ENCODE measurements around the gene FLCN. TPM values are rescaled to one million over a fixed set of nuclear protein-coding genes. Genes with fewer than 3 reads are reported as not detected.

The FLCN gene
- total and polyA plus RNA-seq, 2 donors (not counting 3 experiments of a cell fraction or from before 2014, with no cell fraction given) = 38.8 to 68.9 TPM

GRCh38 chr17:17182598-17183136 lies 54.3 kb downstream of the FLCN start:
- no peak for DNase-seq (ENCODE audit: low read depth, low spot score)
- Histone ChIP-seq H3K36me3 (ENCODE audit: control insufficient read depth in 2 of 2, extremely low read depth in 1 of 2, insufficient read depth in 2 of 2, low read length in 2 of 2) (peaks cover 14 to 34% of the 10 kb centered on the region in 2 experiments), H3K9me3 (replicated peaks; ENCODE audit: control insufficient read depth, insufficient read depth, low read length) (no peaks in the 10 kb centered on the region), H3K4me3 (replicated peaks in 1 of 3; ENCODE audit: insufficient read depth in 1 of 3, low read depth in 1 of 3, low read length in 3 of 3) (no peak overlapping the region), H3K27ac (ENCODE audit: insufficient read depth, low read depth, low read length) (no peak overlapping the region), H3K4me1 (ENCODE audit: control insufficient read depth, extremely low read depth, insufficient read depth, low read length) (peaks cover 26% of the 10 kb centered on the region), H3K9ac (replicated peaks; ENCODE audit: extremely low read depth, insufficient read depth, low read length) (no peak overlapping the region), H3K4me2 (ENCODE audit: insufficient read depth, low read length) (no peak overlapping the region), H3K9me1 (replicated peaks; ENCODE audit: control insufficient read depth, extremely low read depth, insufficient read depth, low read length) (no peaks in the 10 kb centered on the region), H3K27me3 (ENCODE audit: control insufficient read depth in 2 of 2, insufficient read depth in 2 of 2, low read length in 2 of 2) (no peaks in the 10 kb centered on the region), H2AFZ (ENCODE audit: low read depth, low read length) (no peak overlapping the region), H3K79me2 (ENCODE audit: control insufficient read depth, insufficient read depth, low read length) (no peaks in the 10 kb centered on the region), H4K20me1 (replicated peaks; ENCODE audit: control insufficient read depth, extremely low read depth, insufficient read depth, low read length) (no peaks in the 10 kb centered on the region)
- dilution Hi-C loops (cut with MboI; ENCODE audit: extremely low pct_ligation_motif_present, low sequenced_read_pairs) (no loop called here), intact Hi-C loops (cut with micrococcal nuclease) (no loop called here)
- BruUV-seq (replicated peaks) = no TSS peak
- ChIA-PET POLR2A (no interaction called here), CTCF (interaction anchor here (0.6 to 3.0 kb wide), 3 partner anchors 9 to 41 kb away, joined by 3 to 10 read pairs (median 4); no protein-coding TSS in a partner anchor)
- TF ChIP-seq MYC (IDR thresholded peaks at IDR 0.05; ENCODE audit: low read depth, low read length) (no peak), POLR2A (IDR thresholded peaks at IDR 0.05; ENCODE audit: low read depth, low read length) (no peak), CTCF (IDR thresholded peaks at IDR 0.05; ENCODE audit: extremely low read depth in 1 of 2, insufficient read depth in 1 of 2, low read depth in 1 of 2, low read length in 2 of 2) (no peak), JUN (IDR thresholded peaks at IDR 0.05; ENCODE audit: borderline replicate concordance, insufficient read depth, insufficient read length, low read depth) (no peak), FOS (IDR thresholded peaks at IDR 0.05; ENCODE audit: borderline replicate concordance, insufficient read depth, low read length) (no peak)
- no peak for FAIRE-seq
